A549 (cell line): ENCODE measurements around the gene ZNF385A. TPM values are rescaled to one million over a fixed set of nuclear protein-coding genes. Genes with fewer than 3 reads are reported as not detected.

Experiments used
- ATAC-seq, 2 experiments: fragments of 200-7000 bp in 1 of 2; fragments of >200 bp in 1 of 2; cut with Nextera tagmentation in 1 of 2; cut with Tn5 transposase in 1 of 2; 3 replicates each; pipeline versions ENCODE4 v1.8.0 to v1.9.1; 2018 to 2020; ENCODE audit warnings: mild to moderate bottlenecking in 1 of 2, moderate library complexity in 1 of 2
- CTCF ChIA-PET: fragments of 300-600 bp; sonication (Branson Sonifier 250); formaldehyde crosslinking; extraction: SDS; loops from one replicate; lab custom pipeline; 2021; ENCODE audit warnings: antibody characterized with exemption, inconsistent platforms; lab: Yijun Ruan, JAX
- POLR2A ChIA-PET: fragments of 350-600 bp; formaldehyde crosslinking; extraction: SDS; loops from one replicate; lab custom pipeline; 2021; ENCODE audit warnings: antibody characterized with exemption, inconsistent platforms; lab: Yijun Ruan, JAX
- DNase-seq, 2 experiments: peaks; one replicate each; pipeline versions ENCODE4 v3.0.0 to v3.0.0-alpha.2; 2011 to 2016; ENCODE audit warnings: low read depth in 1 of 2, low spot score in 1 of 2
- FAIRE-seq: peaks from 2 replicates; lab custom pipeline; 2011; peaks lifted over from hg19 to GRCh38; lab: Jason Lieb, UNC
- H3K27ac ChIP-seq, 2 experiments: fragments of >200 bp; sonication (Bioruptor Twin); formaldehyde crosslinking; 3 replicates each; pipeline ENCODE4 v1.5.1; 2016 to 2017
- H3K4me1 ChIP-seq: fragments of >200 bp; sonication (Bioruptor Twin); formaldehyde crosslinking; 3 replicates; pipeline ENCODE4 v1.6.1; 2016
- H3K4me2 ChIP-seq: fragments of >200 bp; sonication (Bioruptor Twin); formaldehyde crosslinking; 3 replicates; pipeline ENCODE4 v1.6.1; 2016
- H3K4me3 ChIP-seq: fragments of >200 bp; sonication (Bioruptor Twin); formaldehyde crosslinking; 3 replicates; pipeline ENCODE4 v1.5.1; 2016
- H3K9me3 ChIP-seq: fragments of >200 bp; sonication (Bioruptor Twin); formaldehyde crosslinking; 3 replicates; pipeline ENCODE4 v1.6.1; 2016
- CBX2 ChIP-seq: fragments of 200-600 bp; sonication (generic); IDR thresholded peaks from 2 replicates; pipeline ENCODE4 v1.6.1; 2016; ENCODE audit warnings: low read depth, mild to moderate bottlenecking, borderline replicate concordance
- CHD2 ChIP-seq: fragments of 150-350 bp; IDR thresholded peaks from 2 replicates; pipeline ENCODE4 v1.6.1; 2014; ENCODE audit warnings: low read length; ENCODE audit not compliant: partially characterized antibody
- CHD4 ChIP-seq: fragments of 200-600 bp; sonication (generic); IDR thresholded peaks from 2 replicates; pipeline ENCODE4 v1.6.1; 2016; ENCODE audit warnings: antibody characterized with exemption, mild to moderate bottlenecking, borderline replicate concordance
- EHMT2 ChIP-seq: fragments of 200-600 bp; sonication (generic); IDR thresholded peaks from 2 replicates; pipeline ENCODE4 v1.6.1; 2016; ENCODE audit warnings: antibody characterized with exemption, low read depth, mild to moderate bottlenecking, moderate library complexity
- ELK1 ChIP-seq: fragments of 150-350 bp; IDR thresholded peaks from 2 replicates; pipeline ENCODE4 v1.6.1; 2014; ENCODE audit warnings: low read depth, mild to moderate bottlenecking, low read length
- ESRRA ChIP-seq: fragments of 150-350 bp; IDR thresholded peaks from 2 replicates; pipeline ENCODE4 v1.6.1; 2014; ENCODE audit warnings: mild to moderate bottlenecking, low read length, borderline replicate concordance
- FOSB ChIP-seq: fragments of 250-450 bp; sonication (Bioruptor Pico); IDR thresholded peaks from 2 replicates; pipeline ENCODE4 v1.5.0; 2020; ENCODE audit warnings: mild to moderate bottlenecking, moderate library complexity
- FOSL2 ChIP-seq, 2 experiments: fragments of 450-650 bp in 1 of 2; fragments of >200 bp in 1 of 2; sonication (Bioruptor Twin) in 1 of 2; formaldehyde crosslinking; IDR thresholded peaks; 2 replicates each; pipeline versions ENCODE4 v1.5.0 to v1.6.1; 2016 to 2020; ENCODE audit warnings: mild to moderate bottlenecking in 1 of 2, moderate library complexity in 1 of 2
- FOXS1 ChIP-seq: fragments of 250-450 bp; sonication (Bioruptor Pico); IDR thresholded peaks from 2 replicates; pipeline ENCODE4 v1.5.0; 2020; ENCODE audit warnings: mild to moderate bottlenecking, moderate library complexity
- GATA3 ChIP-seq: IDR thresholded peaks from 2 replicates; pipeline ENCODE4 v1.6.1; 2012; ENCODE audit warnings: borderline replicate concordance
- HEYL ChIP-seq: fragments of 250-450 bp; sonication (Bioruptor Pico); IDR thresholded peaks from 2 replicates; pipeline ENCODE4 v1.8.0; 2021; ENCODE audit warnings: mild to moderate bottlenecking, moderate library complexity
- HMGXB4 ChIP-seq: fragments of 250-450 bp; sonication (Bioruptor Pico); IDR thresholded peaks from 2 replicates; pipeline ENCODE4 v1.5.0; 2021; ENCODE audit warnings: mild to moderate bottlenecking, moderate library complexity, borderline replicate concordance
- HOXA7 ChIP-seq: fragments of 250-450 bp; sonication (Bioruptor Pico); IDR thresholded peaks from 2 replicates; pipeline ENCODE4 v1.5.0; 2020; ENCODE audit warnings: mild to moderate bottlenecking, moderate library complexity
- HOXB5 ChIP-seq: fragments of 250-450 bp; sonication (Bioruptor Pico); IDR thresholded peaks from 2 replicates; pipeline ENCODE4 v1.5.0; 2020; ENCODE audit warnings: mild to moderate bottlenecking, moderate library complexity
- JUN ChIP-seq, 2 experiments: fragments of >200 bp; sonication (Bioruptor Twin); formaldehyde crosslinking; IDR thresholded peaks; 2 replicates in 1 of 2; 3 replicates in 1 of 2; pipeline ENCODE4 v1.6.1; 2016 to 2017
- KDM1A ChIP-seq: fragments of 200-600 bp; sonication (generic); IDR thresholded peaks from 2 replicates; pipeline ENCODE4 v1.6.1; 2016; ENCODE audit warnings: low read depth, mild to moderate bottlenecking
- MAFK ChIP-seq: fragments of 450-650 bp; IDR thresholded peaks from 2 replicates; pipeline ENCODE4 v1.6.1; 2014; ENCODE audit not compliant: partially characterized antibody
- REST ChIP-seq: fragments of 200-600 bp; sonication (generic); IDR thresholded peaks from 2 replicates; pipeline ENCODE4 v1.6.1; 2016; ENCODE audit warnings: antibody characterized with exemption, mild to moderate bottlenecking, moderate library complexity
- RFX5 ChIP-seq: fragments of 450-650 bp; IDR thresholded peaks from 2 replicates; pipeline ENCODE4 v1.7.1; 2014; ENCODE audit warnings: antibody characterized with exemption, mild to moderate bottlenecking, moderate library complexity
- ZC3H11A ChIP-seq: fragments of 450-650 bp; IDR thresholded peaks from 2 replicates; pipeline ENCODE4 v1.6.1; 2014; ENCODE audit warnings: antibody characterized with exemption, mild to moderate bottlenecking
- ZNF302 ChIP-seq: fragments of 250-450 bp; sonication (Bioruptor Pico); IDR thresholded peaks from 2 replicates; pipeline ENCODE4 v1.9.0; 2021; ENCODE audit warnings: inconsistent platforms, mild to moderate bottlenecking, moderate library complexity
- WGBS: methylation state at CpG from one replicate; pipeline ENCODE4 v1.1.6; 2017; ENCODE audit errors: missing lambda C conversion rate; 5-methylcytosine and 5-hydroxymethylcytosine counted together
- polyA plus RNA-seq, 4 experiments: library from polyadenylated mRNA; depleted of rRNA in 3 of 4; stranded (reverse); fragments of >200 nt; fragmentation: RNase III in 1 of 4; extraction: RNeasy Plus Mini Kit Qiagen cat#74134 plus additional on column Dnase treatment in 1 of 4; gene quantifications; 2 replicates in 3 of 4; 3 replicates in 1 of 4; pipeline ENCODE4 v1.2.3, GENCODE V29; 2011 to 2017
- TF ChIP-seq, protein P1 (sequence below): fragments of 250-450 bp; sonication (Bioruptor Pico); IDR thresholded peaks from 2 replicates; pipeline ENCODE4 v1.5.0; 2020; ENCODE audit warnings: low read depth, mild to moderate bottlenecking, moderate library complexity
- TF ChIP-seq, protein P2 (sequence below): IDR thresholded peaks from 2 replicates; pipeline ENCODE4 v1.6.1; 2012

ZNF385A gene
- polyA plus RNA-seq, 2 of the 4 experiments (the other 2 are of a cell fraction): 1.8 to 14.9 TPM

GRCh38 chr12:54350743-54351142, 33.8 kb downstream of the ZNF385A start:
- CTCF ChIA-PET: interaction anchor here (0.7 to 5.1 kb wide), 11 partner anchors 11 to 159 kb away, joined by 3 to 38 read pairs (median 4); no protein-coding TSS in a partner anchor

DNA sequence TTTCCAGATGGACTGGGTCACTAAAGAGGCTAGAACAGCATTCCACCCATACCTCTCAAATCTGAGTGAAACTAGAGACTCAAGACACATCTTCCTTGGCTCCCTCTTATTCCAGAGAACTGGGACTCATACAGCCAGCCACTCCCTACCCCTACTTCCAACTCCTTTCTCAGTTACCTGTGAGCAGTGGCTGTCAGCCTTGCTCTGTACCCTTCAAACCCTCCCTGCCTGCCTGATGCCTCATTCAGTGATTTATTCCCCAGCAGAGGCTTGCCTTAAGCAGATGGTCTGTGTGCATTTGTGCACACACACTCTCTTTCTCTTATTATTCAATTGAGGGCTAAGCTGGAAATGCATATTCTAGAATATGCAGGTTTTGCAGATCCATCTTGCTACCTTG, 34.9 kb downstream of the ZNF385A start:
- no peak for DNase-seq
- CTCF ChIA-PET: interaction anchor here (0.6 to 5.1 kb wide), 7 partner anchors 12 to 1498 kb away, joined by 3 to 38 read pairs (median 5); no protein-coding TSS in a partner anchor
- Histone ChIP-seq H3K4me3 (no peak overlapping the region), H3K4me2 (no peak overlapping the region), H3K4me1 (peaks cover 12% of the 10 kb centered on the region; the same call in 1 of the 3 replicates), H3K27ac (no peak overlapping the region), H3K9me3 (no peaks in the 10 kb centered on the region)
- no peak for FAIRE-seq
- POLR2A ChIA-PET: interaction anchor here (2.1 kb wide), 1 partner anchor 10 kb away, joined by 6 read pairs; no protein-coding TSS in a partner anchor
- no peak for TF ChIP-seq HOXB5 (CRISPR knock-in tag)
- no peak for TF ChIP-seq FOXS1
- no peak for TF ChIP-seq MAFK
- TF ChIP-seq ELK1: no peak
- no peak for TF ChIP-seq FOSL2 (IDR thresholded peaks at IDR 0.05)
- no peak for TF ChIP-seq FOSL2 (CRISPR knock-in tag; IDR thresholded peaks at IDR 0.05)
- TF ChIP-seq HMGXB4: no peak
- no peak for TF ChIP-seq ESRRA
- TF ChIP-seq, protein P1, sequence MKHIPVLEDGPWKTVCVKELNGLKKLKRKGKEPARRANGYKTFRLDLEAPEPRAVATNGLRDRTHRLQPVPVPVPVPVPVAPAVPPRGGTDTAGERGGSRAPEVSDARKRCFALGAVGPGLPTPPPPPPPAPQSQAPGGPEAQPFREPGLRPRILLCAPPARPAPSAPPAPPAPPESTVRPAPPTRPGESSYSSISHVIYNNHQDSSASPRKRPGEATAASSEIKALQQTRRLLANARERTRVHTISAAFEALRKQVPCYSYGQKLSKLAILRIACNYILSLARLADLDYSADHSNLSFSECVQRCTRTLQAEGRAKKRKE (CRISPR knock-in tag): no peak
- TF ChIP-seq KDM1A: no peak
- no peak for TF ChIP-seq RFX5
- TF ChIP-seq, protein P2, sequence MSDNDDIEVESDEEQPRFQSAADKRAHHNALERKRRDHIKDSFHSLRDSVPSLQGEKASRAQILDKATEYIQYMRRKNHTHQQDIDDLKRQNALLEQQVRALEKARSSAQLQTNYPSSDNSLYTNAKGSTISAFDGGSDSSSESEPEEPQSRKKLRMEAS: no peak
- TF ChIP-seq ZNF302 (CRISPR knock-in tag): no peak
- no peak for TF ChIP-seq FOSB (CRISPR knock-in tag)
- ATAC-seq: no peak

More at GRCh38 chr12:54350743-54351142, 33.8 kb downstream of the ZNF385A start:
- no peak overlapping the region for H3K27ac ChIP-seq
- FAIRE-seq (no peak), DNase-seq (no peak), ATAC-seq (no peak)
- POLR2A ChIA-PET: interaction anchor here (2.1 kb wide), 1 partner anchor 9 kb away, joined by 6 read pairs; no protein-coding TSS in a partner anchor
- H3K4me2 ChIP-seq: no peak overlapping the region
- no peaks in the 10 kb centered on the region for H3K9me3 ChIP-seq
- H3K4me3 ChIP-seq: no peak overlapping the region
- no peak for TF ChIP-seq HEYL (CRISPR knock-in tag)
- no peak for TF ChIP-seq CHD4
- TF ChIP-seq ZC3H11A: no peak
- no peak for TF ChIP-seq EHMT2
- TF ChIP-seq, all 56 proteins: peak for 0
- H3K4me1 ChIP-seq: peaks cover 12% of the 10 kb centered on the region; the same call in 1 of the 3 replicates
- whole genome bisulfite sequencing: 88% methylated on average over 3 of the region's 3 CpGs

DNA sequence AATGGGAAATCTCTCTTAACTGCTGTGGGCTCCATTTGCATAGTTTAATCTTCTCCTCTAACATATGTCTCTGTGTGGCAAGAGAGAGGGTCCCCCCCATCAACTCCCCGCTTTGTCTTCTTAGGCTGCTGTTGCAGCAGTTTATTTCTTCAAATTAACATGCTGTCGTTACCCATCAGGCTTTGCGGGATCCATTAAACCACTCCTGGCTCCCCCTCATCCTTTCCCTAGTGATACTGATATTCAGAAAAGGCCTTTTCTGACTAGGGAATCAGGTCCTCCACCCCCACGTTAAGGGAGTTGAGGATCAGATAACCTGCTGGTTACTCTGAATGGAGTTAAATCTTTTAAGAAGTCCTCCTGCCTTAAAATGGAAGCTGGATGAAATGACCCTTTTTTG, 35.5 kb downstream of the ZNF385A start:
- ATAC-seq (no peak), FAIRE-seq (no peak), DNase-seq (no peak)
- Histone ChIP-seq H3K4me2 (no peak overlapping the region), H3K4me3 (no peak overlapping the region), H3K4me1 (peaks cover 12% of the 10 kb centered on the region; the same call in 1 of the 3 replicates), H3K9me3 (no peaks in the 10 kb centered on the region), H3K27ac (no peak overlapping the region)
- ChIA-PET POLR2A (interaction anchor here (0.5 to 2.1 kb wide), 2 partner anchors 10 to 18 kb away, joined by 6 read pairs; no protein-coding TSS in a partner anchor), CTCF (interaction anchor here (0.8 to 2.6 kb wide), 3 partner anchors 12 to 55 kb away, joined by 3 to 8 read pairs (median 5); no protein-coding TSS in a partner anchor)
- WGBS: 98% methylated on average over 4 of the region's 4 CpGs
- TF ChIP-seq FOSL2 (IDR thresholded peaks at IDR 0.05) (no peak), FOSL2 (CRISPR knock-in tag; IDR thresholded peaks at IDR 0.05) (no peak), HOXA7 (no peak), CBX2 (no peak), GATA3 (no peak), HMGXB4 (no peak), REST (no peak), JUN (IDR thresholded peaks at IDR 0.05) (no peak), ZNF302 (CRISPR knock-in tag) (no peak), CHD2 (no peak)
